Forelimb muscle (tissue), 1 donor: ENCODE results near the gene SCLY. TPM values are rescaled to one million over a fixed set of nuclear protein-coding genes. Genes with fewer than 3 reads are reported as not detected.

Source experiments
- DNase-seq: peaks from one replicate; pipeline ENCODE4 v3.0.0-alpha.2; 2013; ENCODE audit warnings: low read depth
- polyA plus RNA-seq: library from polyadenylated mRNA; unstranded; fragments of 120-200 nt; gene quantifications from one replicate; pipeline ENCODE4 v1.2.1, GENCODE V29; 2013; ENCODE audit not compliant: insufficient read length

The SCLY gene
- polyA plus RNA-seq, 1 donor, result 8.0 TPM

GRCh38 chr2:238140040-238140439 lies 79.2 kb downstream of the SCLY start:
- DNase-seq, result no peak

- DNase-seq, result no peak
These were observed 80.1 kb downstream of the SCLY start for GRCh38 chr2:238140721-238141540.

DNA sequence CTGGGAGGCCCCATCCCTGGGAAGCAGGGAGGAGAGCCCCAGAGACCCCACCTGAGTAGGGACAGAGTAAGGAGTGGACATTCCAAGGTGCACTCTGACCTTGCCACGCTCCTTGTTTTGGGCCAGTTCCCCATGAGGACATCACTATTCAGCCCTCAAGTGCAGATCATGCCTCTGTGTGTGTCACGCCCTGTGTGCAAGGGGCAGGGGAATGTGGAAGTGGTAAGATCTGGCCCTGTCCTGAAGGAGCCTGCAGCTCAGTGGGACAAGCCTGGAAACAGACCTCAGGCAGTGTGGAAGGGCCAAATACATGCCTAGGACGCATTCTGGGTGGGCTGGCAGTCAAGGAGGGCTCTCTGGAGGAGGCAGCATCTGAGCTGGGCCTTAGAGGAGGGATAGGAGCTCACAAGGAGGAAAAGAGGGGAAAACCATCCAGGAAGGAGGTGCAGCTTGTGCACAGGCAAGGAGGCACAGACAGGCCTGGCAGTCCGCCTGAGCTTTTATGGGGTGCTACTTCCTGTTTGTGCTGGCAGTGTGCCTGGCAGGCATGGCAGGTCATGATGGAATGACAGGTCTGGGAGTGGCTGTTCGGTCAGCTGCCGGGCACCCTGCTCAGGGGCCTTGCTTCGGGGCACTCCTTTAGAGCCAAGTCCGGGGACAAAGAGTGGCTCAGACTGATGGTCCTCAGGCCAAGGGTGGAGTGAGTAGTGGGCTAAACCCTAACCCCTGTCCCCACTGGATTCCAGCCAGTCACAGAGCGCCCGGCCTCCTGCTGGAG lies 80.9 kb downstream of the SCLY start:
- no peak for DNase-seq

DNA sequence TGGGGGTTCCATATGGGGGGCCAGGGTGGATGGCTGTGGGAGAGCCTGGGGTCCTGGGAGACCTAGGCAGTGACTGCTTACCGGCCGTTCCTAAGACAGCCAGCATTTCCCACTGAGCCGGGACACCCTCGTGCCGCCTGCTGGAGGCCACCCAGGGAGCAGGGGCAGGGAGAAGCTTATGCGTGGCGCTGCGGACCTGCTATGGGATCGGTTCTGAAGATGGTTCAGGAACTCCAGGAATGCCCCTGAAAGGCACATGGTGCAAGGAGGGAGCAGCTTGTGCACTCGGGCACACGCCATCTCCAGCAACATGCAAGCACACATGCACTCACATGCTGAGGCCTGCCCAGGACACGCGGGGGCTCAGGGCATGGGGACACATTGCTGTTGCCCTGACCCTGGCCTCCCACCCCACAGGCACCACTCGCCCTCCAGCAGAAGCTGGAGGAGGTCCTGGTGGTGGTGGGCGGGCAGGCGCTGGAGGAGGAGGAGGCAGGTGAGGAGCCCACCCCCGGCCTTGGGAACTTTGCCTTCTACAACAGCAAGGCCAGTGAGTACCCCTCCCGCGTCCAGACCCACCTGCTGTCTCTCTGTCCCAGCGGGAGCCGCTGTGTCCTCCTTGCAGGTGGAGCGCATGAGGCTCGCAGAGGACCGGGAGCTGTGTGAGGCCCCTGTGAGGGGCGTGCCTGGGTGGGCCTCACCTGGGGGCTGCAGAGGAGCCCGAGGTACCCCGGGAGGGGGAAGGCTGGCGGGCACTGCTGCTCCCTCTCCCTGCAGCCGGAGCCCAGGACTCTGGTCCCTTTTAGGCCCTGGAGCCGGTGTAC lies 81.8 kb downstream of the SCLY start:
- no peak for DNase-seq

- no peak for DNase-seq
These were observed 82.6 kb downstream of the SCLY start for GRCh38 chr2:238143239-238143951.

GRCh38 chr2:238144262-238144661 lies 83.5 kb downstream of the SCLY start:
- no peak for DNase-seq

- DNase-seq, result no peak
These were observed 84.2 kb downstream of the SCLY start for GRCh38 chr2:238145046-238145445.

DNA sequence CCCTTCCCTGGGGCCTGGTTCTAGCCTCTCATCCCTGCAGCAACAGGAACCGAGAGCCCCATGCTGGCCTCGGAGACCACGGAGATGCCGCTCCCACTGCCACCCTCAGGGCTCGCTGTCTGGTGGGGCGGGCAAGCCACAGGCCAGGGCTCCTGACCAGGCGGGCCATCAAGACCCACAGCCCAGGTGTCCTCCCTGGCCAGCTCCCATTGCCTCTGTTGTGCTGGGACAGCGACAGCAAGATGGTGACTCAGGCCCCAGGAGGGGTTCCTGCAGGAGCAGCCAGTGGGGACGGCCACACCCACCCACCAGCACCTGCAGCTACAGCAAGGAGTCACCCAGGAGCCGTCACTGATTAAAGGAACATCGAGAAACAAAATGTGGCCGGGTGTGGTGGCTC lies 85.0 kb downstream of the SCLY start:
- no peak for DNase-seq

- DNase-seq, result no peak
These were observed 86.2 kb downstream of the SCLY start for GRCh38 chr2:238146884-238147544.

DNA sequence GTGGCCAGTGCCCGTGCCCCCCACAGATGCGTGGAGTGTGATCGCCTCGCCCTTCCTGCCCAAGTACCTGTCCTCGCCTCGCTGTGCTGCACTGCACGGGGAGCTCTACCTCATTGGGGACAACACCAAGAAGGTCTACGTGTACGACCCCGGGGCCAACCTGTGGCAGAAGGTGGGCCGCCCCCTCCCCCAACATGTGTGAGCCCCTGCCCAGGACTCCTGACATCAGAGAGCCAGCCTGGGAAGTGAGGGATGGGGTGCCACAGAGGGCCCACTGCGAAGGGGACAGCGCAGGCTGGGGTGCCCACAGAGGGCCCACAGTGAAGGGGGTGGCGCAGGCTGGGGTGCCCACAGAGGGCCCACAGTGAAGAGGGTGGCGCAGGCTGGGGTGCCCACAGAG lies 88.2 kb downstream of the SCLY start:
- DNase-seq, result no peak

Other genes with a start within 250 kb of the SCLY start
- 54.1 TPM for gene RAMP1, start 201.4 kb upstream of the SCLY start, polyA plus RNA-seq
- 37.4 TPM for gene UBE2F, start 94.0 kb upstream of the SCLY start, polyA plus RNA-seq
- 2.6 TPM for gene ESPNL, start 39.3 kb downstream of the SCLY start, polyA plus RNA-seq
- 20.7 TPM for gene KLHL30, start 77.7 kb downstream of the SCLY start, polyA plus RNA-seq
- gene ERFE, start 98.0 kb downstream of the SCLY start, polyA plus RNA-seq, result 11.2 TPM
- 35.1 TPM for gene ILKAP, start 142.7 kb downstream of the SCLY start, polyA plus RNA-seq
- gene HES6, start 179.0 kb downstream of the SCLY start, polyA plus RNA-seq, result 19.5 TPM
- 4.1 TPM for gene PER2, start 227.6 kb downstream of the SCLY start, polyA plus RNA-seq